ENCODE data around the gene LGI4.

GRCh38 chr19:35104361-35104760 is 30.5 kb downstream of the LGI4 start:
- no peak for TF ChIP-seq CTCF (conservative IDR thresholded peaks at IDR 0.05; ENCODE audit: low read depth, low read length)
- TF ChIP-seq EZH2 (IDR thresholded peaks at IDR 0.05; ENCODE audit: borderline replicate concordance, low read depth, low read length, poor library complexity, severe bottlenecking): no peak

All from A673 (cell line).